H1 (cell line): ENCODE results near the gene EN1. TPM values are rescaled to one million over a fixed set of nuclear protein-coding genes. Genes with fewer than 3 reads are reported as not detected.

Experiments used
- BACH1 ChIP-seq: IDR thresholded peaks from 2 replicates; pipeline ENCODE4 v1.6.1; 2012; ENCODE audit warnings: low read length, improper control_type of control experiment
- polyA plus RNA-seq, 7 experiments: library from polyadenylated mRNA; depleted of rRNA in 3 of 7; stranded (reverse) in 5 of 7; unstranded in 2 of 7; fragments of >200 nt in 5 of 7; fragments of 200-250 nt in 2 of 7; gene quantifications; 1 replicate in 5 of 7; 2 replicates in 1 of 7; 4 replicates in 1 of 7; pipeline versions ENCODE4 v1.2.1 to v1.2.3, GENCODE V29; 2011 to 2013; ENCODE audit warnings: missing spikeins in 2 of 7, mixed read lengths in 2 of 7
- total RNA-seq: library from RNA; stranded (reverse); fragmentation: NEBNext Ultra II Directional; extraction: Animal tissue kit (Norgen Biotek cat#: 25700); gene quantifications from 2 replicates; pipeline ENCODE4 v1.2.1, GENCODE V29; 2021

Gene EN1
- total and polyA plus RNA-seq, 2 of the 8 experiments (the other 6 are each of a cell fraction or from before 2014, with no cell fraction given): not detected

GRCh38 chr2:118808429-118808809, 39.0 kb downstream of the EN1 start (continued):
- TF ChIP-seq BACH1: no peak
